GM18520 (cell line): ENCODE measurements around the gene HOXA1.

Experiments used
- ATAC-seq: cut with Tn5 transposase; IDR thresholded peaks from one replicate; pipeline ENCODE4 v1.9.1; 2021; ENCODE audit not compliant: unreplicated experiment

HOXA1 gene

GRCh38 chr7:27094304-27095049, 1.3 kb downstream of the HOXA1 start:
- no peak for ATAC-seq

DNA sequence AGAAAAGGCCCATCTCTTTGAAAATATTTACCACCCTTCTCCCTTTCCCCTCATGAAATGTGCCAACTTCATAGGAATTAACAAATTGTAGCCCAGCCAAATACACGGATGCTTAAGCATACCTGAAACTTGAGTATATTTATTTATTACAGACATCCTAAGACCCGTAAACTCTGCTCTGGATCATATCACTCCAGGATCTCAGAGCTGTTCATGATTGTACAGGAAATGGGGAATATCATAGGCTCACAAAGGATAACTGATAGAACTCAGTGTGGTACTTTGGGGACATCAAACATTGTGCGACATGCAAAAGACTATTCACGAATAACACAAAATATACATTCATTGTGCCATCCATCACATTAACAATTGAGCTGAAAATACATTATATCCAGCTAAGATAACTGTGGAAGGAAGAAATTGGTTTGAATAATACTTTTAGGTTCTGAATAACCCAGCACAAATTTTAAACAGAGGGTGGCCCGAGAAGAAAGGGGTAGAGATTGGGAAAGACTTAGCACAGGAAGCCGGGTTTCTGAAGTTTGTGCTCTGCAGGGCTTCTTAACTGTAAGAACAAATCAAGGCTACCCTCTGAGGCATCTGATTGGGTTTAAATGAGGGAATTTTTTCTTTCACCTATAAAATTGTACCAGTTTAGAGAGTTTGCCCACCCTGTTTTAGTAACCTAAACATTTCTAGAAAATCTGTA, 2.5 kb downstream of the HOXA1 start:
- no peak for ATAC-seq

GRCh38 chr7:27092819-27093110, 3.0 kb downstream of the HOXA1 start:
- no peak for ATAC-seq

DNA sequence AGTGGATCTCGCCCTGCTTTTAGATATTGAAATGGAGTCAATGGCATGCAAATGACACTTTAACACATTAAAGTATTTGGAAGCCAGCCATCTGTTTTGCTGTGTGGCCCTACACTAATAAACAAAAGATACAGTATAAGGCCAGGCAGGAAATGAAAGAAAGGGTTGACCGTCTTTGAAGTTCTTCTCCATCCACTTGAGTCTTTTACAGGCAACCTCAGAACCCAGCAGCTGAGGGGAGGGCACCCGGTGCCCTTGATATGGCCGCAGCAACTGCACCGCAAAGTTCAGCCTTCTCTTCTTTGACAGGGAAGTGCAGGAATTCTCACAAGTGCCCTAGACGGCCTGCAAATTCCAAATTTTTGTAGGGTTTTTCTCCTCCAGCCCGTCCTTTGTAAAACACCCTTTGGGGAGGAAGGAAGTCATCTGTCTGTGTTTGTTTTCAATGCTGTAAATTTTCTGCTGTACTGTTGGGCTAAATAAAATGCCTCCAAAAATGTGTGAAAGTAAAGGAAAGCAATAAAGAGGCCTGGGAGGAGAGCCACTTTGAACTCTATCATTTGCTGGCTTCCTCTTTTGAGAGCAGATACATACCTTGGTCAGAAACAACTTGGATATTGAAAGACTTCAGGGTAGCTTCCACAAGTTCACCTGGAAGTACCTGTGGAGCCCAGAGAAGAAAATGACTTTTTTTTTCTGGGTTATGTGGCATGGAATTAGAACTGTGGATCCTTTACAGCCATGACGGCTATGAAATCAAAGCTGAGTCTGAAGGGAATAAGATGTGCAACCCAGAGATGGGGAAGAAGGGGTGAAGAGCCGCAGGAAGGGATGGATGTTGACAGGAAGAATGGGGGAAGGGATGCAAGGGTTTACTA, 3.6 kb downstream of the HOXA1 start:
- ATAC-seq: no peak

DNA sequence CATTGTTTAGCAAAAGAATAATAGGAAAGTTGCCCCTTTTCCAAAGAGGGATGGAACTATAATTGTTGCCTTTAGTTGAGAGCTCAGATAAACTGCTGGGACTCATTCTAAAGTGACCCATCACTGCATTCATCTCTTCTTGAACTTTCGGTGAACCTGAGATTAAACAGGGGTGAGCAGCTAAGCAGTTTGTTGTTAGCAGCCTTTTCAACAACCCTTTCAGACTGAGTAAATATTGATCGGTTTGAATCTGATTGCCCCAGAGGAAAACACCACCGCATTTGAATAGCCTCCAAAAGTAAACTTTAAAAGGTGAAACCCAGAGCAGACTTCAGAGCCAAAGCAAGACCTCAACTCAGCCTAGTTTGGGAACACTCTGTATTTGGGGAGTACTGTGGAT, 4.7 kb downstream of the HOXA1 start:
- no peak for ATAC-seq

DNA sequence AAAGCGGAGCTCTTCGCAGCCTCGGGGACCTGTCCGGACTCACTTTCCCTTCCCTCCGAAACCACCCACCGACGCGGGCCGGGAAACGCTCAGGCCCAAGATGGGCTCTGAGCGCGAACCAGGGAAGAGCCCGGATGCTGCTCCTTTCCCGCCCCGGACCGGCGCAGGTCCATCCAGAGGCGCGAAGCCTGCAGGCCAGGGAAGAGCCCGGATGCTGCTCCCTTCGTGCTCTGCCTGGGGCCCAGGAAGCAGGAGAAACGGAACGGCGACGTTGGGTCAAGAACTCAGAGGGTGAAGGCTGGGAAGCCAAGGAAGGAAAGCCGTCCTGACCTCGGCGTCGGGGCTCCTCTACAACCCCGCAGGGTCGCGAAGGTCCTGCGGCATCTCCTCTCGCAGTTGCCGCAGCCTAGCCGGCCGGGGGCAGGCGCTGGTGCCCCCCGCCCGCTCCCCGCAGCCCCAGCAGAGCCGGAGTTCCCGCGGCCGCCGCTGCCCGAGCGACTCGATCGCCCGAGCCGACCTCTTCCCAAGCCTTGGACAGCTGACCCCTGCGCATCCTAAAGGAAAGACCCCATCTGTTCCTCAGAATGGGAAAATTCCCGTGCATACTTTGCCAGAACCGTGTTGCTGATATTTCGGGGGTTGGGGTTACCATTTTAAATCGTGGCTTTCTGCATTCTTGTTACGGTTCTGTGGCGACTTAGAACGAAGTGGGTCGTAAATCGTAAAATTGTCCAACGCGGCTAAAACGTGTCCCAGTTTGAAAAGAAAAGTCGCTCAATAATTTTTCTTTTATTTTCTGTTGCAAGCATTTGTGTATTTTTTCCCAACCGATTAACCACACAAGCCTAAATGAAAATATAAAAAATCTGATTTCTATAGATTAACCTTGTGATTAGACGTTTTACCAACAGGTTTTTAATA, 7.5 kb downstream of the HOXA1 start:
- no peak for ATAC-seq

GRCh38 chr7:27083646-27084045, 12.2 kb downstream of the HOXA1 start:
- peak; percentile 73 for ATAC-seq

DNA sequence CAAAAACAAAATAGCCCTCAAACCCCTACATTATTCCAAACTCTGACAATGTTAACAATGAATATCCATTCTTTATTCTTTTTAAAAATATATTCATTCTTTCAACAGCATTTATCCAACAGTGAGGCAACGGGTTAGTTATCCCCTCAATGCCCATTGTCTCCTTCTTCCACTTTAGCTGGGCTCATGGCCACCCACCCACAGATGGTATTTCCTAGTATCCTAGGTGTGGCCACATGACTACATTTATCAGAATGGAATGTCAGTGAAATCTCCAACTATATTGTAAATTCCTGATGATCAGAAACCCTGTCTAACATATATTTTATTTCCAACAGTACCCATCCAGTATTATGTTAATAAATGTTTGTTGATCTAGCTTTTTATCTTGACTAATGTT, 13.6 kb downstream of the HOXA1 start:
- no peak for ATAC-seq

DNA sequence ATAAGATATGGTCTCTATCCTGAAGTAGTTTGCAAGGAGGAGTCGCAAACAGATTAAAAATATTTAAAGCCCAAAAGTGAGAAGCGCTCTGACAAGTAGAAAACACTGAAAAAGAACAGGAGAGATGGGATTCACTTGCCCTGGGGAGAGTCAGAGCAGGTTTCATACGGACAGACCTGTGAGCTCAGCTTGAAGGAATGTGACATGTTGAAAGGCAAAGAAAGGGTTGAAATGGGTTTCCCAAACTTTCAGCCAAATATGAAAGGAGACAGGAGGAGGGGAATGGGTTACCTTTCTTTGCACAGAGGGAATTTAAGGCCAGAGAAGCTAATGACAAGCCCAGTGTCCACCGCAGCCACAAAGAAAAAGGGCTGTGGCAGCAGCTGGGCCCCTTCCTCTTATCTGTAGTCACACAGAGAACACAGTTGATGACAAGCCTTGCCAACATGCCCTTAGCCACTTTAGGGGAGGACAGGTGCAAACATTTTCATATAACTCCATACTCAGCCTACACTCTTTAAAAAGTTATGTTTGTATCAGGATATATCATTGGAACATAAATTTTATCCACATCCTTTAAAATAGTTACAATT, 14.9 kb downstream of the HOXA1 start:
- no peak for ATAC-seq

- no peak for ATAC-seq
Measured at GRCh38 chr7:27079234-27079975, 16.4 kb downstream of the HOXA1 start.

DNA sequence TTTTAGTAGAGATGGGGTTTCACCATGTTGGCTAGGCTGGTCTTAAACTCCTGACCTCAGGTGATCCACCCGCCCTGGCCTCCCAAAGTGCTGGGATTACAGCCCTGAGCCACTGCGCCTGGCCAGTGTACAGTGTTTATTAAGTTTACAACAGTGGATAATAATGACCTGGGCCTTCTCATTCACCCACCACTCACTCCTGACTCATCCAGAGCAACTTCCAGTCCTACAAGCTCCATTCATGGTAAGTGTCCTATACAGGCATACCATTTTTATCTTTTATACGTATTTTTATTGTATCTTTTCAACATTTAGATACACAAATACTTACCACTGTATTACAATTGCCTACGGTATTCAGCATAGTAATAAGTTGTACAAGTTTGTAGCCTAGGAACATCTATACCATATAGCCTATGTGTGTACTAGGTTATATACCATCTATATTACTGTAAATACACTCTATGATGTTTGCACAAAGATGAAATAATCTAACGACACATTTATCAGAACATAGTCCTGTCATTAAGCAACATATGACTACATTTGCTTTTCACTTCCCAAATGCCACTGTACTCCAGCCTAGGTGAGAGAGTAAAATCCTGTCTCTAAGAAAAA, 17.1 kb downstream of the HOXA1 start:
- ATAC-seq: no peak

- no peak for ATAC-seq
Measured at GRCh38 chr7:27073076-27073475, 22.7 kb downstream of the HOXA1 start.

DNA sequence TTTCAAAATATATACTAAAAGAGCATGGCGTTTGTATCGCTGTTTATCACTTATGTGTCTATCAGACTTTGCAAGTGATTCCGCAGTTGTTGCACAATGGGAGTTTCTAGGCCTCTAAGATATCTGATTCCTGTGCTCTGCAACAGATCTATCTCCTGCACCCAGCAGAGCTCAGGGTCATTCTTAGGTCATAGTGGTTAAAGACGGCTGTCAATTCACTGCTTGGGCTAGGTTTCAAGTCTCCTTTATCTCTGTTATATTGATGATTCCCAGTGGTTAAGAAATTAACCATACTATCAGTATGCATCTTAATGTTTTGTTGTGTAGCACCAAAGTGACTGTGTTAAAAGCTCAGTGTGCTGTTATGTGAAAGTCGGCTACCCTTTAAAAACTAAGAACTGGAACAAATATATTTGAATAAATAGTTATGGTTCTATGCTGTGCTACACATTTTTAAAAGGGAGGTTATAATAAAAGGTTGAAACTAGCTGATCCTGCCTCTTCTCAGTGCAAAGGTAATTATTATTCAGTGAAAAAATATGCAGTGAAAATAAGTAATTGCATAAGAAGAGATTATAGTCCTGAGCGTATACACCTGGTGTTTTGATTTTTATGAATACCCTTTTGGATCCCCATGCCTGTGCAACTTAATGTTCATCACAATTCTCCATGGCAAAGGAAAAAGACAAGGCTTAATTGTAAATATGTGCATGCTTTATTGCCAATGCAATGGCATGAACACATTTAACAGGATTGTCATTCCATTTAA, 24.0 kb downstream of the HOXA1 start:
- no peak for ATAC-seq

GRCh38 chr7:27068259-27068658, 27.5 kb downstream of the HOXA1 start:
- no peak for ATAC-seq

DNA sequence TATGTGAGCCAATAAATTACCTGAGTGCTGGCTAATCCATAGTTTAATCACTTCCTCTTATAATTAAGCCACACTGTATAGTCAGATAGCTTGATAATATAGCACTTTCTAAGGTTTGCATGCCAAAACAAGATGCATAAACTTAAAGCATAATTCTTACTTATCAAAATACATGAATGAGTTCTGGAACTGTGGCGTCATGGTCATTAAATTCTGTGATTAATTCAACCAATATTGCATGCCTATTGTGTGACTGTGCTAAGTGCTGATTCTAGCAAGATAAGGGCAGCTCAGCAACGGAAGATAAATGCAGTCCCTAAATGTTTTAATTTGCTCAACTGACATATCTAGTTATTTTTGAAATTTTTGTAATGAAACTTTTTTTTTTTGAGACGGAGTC, 29.7 kb downstream of the HOXA1 start:
- ATAC-seq: no peak

DNA sequence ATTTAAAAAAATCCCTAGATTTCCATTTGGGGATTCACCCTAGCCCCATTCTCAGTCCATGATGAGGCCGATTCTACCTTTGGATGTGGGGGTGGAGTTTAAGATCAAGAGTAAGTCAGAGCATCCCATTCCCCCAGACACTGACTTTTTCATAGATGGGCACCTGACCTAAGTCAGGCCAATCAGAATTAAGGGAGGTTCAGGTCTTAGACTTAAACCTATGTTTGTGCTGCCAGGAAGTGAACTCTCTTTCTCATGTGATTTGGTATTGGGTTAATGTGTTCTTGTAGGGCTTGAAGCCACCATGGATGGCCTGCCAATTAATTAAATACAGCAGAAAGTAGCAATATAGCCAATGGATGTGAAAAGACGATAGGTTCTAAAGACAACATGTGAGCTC, 30.1 kb downstream of the HOXA1 start:
- no peak for ATAC-seq

GRCh38 chr7:27064661-27065060, 31.1 kb downstream of the HOXA1 start:
- no peak for ATAC-seq

DNA sequence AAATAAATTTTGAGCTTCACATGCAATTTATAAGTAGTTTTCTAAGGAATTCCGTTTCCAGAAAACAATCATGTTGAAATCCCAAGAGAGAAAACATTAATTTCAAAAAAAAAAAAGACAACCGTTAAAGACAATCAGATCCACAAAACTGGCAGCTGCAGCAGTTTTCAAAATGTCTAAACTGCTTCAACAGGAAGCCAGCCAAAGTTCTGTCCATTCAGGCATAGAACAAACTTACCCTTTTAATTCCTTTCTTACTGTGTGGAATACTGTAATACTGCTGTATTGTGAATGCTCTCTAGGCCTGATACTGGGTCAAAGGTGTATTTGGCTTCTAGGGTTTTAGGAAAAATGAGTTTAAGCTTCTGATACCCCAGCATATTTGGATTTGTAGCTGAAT, 31.6 kb downstream of the HOXA1 start:
- ATAC-seq: no peak

GRCh38 chr7:27062946-27063345, 32.9 kb downstream of the HOXA1 start:
- ATAC-seq: no peak
